NCI-H1417 treated with DMSO at 0.1 percent for 48 hours (cell line): ENCODE measurements around the gene CNTNAP3B.
"Not testable (repeated sequence)": the region's sequence is repeated elsewhere in the genome, so short reads cannot be mapped to it uniquely, and the experiment has no call there.

ENCODE experiments used
- DNase-seq: peaks from one replicate; lab custom pipeline; 2025; lab: John Stamatoyannopoulos, UW

CNTNAP3B gene

DNA sequence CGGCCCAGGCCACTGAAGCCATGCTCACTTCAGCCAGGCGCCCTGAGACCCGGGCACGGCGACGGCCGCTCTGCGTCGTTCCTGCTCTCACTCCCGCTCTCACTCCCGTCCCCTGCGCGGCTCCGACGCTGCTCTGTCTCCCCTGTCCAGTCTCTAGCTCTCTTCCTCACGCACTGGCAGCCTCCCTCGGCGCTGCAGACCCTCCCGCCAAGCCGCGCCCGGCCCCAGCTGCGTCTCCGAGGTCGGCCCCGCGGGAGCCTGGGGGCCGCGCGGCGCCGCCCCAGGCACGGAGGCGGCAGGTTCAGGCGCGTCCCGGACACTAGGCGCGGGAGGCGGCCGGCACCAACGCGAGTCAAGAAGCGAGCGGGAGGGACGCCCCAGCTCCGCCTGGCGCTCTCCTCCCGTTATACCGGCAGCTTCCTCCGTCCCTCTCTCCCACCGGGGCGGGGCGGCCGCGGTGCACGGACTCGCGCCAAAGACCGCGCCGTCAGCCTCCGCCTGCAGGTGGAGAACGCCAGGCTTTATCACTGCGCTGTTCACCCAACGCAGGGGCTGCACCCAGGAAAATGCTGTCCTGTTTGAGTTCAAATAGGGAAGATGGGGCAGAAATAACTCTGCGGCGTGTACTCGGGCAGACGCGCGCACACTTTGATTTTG is at the start of gene CNTNAP3B:
CNTNAP3B (minus strand) TSS at position 354 of the 657 bp plus-strand sequence; CDS start at position 22, 332 bp downstream.
- DNase-seq = not testable (repeated sequence)

DNA sequence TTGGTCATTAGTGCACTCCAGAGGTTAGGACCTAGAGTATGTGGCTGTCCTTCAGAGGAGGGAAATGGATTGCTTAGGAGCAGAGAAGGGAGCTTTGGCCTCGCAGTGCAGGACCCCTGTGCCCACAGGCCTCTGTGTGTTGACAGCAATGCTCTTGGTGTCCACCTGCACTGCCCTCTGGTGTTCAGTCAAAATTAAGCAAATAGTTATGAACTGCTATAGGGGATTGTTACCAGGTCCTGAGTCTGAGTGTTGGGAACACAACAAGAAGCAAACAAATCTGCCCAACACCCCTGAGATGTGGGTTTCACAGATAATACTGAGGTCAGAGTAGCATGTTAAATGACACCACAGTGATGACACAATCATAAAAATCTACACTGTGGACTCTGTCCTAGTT is 31.1 kb upstream of the CNTNAP3B start:
- DNase-seq = not testable (repeated sequence)

DNA sequence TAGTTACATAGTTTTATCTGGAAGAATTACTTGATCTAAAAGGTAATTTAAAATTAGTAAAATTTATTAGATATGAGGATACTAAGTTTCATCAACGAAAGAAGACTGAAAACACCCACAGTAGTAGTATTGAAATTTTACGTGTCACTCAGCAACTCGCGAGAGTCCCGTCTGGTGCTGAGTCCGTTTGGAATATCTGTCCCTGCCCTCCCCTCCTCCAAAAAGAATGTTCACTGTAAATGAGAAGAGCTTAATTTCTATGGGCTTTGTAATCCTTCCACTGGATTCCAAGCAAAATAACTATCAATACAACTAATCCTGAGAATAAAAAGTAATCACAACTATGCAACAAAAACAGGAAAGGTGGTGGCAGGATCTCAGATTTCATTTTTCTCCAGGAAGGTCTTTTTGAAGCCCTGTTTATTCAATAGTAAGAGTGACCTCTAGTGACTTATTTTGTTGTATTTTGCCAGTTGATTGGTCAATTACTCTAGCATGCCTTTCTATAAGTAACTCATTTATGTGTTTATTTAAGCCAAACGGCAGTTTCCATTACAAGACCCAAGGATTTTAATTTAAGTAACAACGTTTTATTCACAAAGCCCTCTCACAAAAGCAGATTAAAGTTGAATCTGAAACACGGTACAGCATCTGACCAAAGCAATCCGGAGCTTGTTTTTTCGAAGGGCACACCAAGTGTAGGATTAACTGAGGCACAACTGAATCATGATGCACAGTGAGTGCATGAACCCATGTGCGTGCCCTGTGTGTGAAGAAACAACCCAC is 2.0 kb downstream of the CNTNAP3B start:
- not testable (repeated sequence) for DNase-seq

DNA sequence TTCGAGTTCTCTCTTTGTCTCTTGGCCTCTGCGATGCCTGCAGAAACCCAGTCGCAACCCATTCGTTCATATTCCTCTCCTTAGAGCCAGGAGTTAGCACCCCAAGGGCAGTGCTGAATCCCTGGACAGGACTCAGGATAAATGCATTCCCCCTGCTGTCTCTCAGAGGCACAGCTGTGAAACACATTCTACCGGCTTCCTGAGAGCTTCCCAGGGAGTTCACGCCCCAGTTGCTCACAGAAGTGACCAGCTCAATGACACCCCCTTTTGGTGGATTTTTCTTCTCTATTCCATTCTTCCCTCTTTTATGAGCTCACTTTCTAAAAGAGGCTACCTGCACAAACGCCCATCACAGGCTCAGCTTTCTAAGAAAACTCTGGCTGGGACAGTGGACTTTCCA is 8.2 kb downstream of the CNTNAP3B start:
- not testable (repeated sequence) for DNase-seq

DNA sequence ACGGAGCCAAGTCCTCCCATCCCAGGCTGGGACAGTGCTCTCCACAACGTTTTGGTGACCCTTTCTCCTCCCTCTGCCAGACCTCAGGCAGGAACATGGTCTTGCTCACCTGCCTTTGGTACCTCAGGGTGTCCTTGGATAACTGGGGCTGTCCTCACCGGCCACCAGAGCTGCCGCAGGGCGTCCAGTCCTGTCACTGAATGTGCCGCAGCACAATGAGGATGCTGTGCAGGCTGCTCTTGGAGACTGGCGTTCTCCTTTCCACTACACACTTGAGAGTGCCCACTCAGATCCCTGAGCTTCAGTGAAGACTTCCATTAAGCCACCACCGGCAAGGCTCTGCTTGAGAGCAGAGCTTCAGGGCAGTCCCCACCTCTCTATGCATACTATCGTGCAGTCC is 33.3 kb downstream of the CNTNAP3B start:
- not testable (repeated sequence) for DNase-seq

DNA sequence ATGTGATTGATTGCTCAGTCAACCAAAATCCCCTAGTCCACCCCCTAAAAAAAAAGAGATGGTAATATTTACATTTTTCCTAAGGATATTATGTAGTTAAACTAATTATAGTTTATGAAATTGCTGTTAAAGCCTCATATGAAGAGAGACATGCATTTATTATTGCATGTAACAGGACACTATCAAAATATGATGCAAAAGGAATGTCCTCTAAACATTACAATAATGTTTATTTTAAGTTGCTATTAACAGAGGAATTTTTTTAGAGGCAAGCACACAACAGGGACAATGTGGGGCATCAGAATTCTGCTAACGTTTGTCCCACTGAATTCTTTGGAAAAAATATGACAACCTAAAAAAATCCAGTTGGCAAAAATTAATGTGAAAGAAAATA is 44.7 kb downstream of the CNTNAP3B start:
- DNase-seq = not testable (repeated sequence)

DNA sequence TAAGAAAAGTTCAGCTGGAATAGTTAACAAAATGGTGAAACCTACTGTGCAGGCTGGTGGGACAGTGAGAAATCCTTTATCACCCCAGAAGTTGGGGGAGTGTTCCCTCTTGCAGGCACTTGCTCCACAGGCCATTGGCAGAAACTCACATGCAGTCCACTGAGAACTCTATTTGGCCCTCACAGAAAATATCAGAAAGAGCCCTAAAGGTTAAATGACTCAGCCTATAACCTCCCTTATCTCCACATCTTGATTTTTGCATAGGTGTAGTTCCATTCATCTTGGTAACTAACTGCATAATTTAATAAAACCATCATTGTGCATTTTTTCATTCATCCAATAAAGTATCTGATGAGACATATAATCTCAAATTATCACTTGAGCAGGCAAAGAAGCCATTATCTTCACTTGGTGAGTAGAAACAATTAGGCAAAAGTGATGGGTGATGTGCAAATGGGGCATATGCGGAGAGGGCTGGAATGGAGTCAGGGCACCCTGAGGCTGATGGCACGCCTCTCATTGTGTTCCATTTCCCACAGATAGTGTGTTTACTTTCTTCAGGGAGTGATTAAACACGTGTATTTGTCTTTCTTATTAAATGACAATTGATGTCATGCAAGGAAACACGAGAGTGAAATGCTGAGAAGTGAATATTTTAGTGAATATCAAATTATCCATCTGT is 45.2 kb downstream of the CNTNAP3B start:
- DNase-seq = not testable (repeated sequence)

DNA sequence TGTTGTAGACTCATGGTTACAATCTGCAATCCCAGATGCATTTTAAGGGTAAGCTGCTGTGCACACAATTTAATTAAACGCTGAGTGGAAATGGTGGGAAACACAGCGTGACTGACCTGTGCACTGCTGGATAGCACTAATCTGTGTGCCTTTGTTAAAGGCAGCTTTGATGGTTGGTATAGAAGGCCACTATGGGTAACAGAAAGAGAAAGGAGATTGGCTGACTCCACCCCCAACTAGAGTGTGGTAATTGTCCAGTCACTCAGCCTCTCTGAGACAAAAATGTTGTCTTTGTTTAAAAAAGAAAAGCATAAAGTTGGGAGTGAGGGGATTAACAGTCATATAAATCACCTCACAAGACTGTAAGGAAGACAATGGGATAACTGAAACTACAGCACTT is 48.9 kb downstream of the CNTNAP3B start:
- DNase-seq = not testable (repeated sequence)

DNA sequence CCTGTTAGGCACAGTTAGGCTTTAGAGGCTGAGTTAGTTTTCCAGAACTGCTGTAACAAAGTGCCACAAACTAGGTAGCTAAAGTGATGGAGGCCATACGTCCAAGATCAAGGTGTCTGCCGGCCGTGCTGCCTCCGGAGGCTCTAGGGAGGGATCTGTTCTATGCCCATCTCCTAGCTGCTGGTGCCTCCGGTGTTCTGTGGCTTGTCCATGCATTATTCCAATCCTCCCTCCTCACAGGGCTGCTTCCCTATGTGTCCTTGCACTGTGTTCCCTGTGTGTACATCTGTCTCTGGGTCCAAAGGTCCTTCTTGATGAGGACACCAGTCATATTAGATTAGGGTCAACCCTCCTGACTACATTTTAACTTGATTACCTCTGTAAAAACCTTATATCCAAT is 54.4 kb downstream of the CNTNAP3B start:
- DNase-seq = not testable (repeated sequence)

DNA sequence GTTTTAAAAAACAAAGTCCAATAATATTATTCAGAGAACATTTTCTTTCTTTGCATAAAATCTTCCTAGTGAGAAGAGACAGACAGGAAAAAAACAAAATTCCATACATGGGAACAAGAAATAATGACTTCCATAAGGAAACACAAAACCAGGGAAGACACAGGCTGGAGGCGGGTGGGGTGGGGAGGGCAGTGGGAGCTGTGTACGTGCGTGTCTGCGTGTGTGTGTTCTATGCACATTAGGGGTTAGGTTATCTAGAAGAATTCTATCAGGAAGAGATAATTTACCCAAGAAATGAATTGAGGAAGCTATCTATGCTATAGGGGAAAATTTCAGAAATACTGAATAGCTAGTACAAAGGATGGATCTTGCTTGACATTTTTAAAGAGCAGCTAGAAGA is 58.2 kb downstream of the CNTNAP3B start:
- DNase-seq = not testable (repeated sequence)

DNA sequence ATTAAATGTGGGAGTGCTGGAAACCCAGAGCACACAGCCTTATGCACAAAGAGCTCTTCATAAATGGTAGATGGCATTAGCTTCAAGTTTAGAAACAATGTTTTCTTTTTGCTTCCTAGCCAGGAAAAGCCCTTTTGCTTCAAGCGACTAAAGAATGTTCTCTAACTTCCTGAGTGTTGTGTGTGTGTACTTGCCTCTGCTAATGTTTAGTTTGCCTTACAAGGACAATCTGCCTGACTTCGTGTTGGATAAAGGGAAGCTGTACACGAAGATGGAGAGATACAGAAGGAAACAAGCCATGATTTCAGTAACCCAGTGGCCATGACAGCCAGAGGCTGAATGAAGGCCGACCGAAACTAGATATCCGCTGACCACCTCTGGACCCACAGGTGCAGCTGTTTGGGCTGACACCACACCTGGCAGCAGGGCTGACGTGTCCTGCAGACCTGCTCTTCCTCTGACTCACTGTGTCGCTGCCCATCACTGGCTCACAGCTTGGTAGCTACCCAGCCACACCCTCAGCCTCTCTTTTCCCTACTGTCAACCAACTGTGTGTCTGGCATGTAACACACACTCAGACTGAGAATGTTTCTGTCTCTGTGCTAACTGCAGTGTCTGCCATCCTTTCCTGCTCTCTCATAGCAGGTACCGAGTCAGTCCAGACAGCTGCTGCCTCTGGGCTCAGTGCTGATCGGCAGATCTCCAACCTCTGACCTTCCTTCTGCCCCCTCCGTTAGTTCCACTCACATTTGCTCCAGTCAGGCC is 59.0 kb downstream of the CNTNAP3B start:
- not testable (repeated sequence) for DNase-seq

DNA sequence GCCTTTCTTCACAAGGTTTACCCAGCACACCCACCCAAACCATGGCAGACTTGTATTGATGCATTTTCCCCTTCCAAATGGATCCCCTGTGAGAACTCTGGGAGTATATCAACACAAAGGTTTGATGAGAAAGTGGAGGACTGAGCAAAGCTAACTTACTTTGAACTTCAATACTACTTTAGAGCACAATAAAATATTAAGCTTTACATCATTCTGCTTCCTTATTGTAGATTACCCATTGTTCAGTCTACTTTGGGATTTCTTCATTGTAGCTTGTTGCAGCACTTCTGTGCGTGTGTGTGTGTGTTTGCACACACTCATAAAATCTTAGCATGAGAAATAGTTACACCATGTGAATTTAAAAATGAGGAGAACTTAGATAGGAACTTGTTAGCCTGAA is 75.4 kb downstream of the CNTNAP3B start:
- DNase-seq = not testable (repeated sequence)

DNA sequence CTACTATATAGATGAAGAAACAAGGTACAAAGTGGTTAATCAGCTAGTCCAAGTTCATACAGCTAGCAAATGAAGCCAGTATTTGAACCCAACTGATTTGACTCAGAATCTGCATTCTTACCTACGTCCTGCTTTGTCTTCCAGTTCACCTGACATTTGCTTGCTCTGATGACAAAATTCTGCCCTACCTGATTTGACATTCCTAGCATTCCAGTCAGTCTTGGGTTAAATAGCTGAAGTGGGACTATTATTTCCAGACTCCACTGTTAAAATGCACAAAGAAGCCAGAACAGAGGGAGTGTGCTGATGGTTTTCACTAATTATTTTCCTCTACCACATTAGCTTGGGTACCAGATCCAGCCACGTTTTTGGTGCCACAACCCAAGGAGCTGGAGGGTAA is 78.5 kb downstream of the CNTNAP3B start:
- DNase-seq = not testable (repeated sequence)

DNA sequence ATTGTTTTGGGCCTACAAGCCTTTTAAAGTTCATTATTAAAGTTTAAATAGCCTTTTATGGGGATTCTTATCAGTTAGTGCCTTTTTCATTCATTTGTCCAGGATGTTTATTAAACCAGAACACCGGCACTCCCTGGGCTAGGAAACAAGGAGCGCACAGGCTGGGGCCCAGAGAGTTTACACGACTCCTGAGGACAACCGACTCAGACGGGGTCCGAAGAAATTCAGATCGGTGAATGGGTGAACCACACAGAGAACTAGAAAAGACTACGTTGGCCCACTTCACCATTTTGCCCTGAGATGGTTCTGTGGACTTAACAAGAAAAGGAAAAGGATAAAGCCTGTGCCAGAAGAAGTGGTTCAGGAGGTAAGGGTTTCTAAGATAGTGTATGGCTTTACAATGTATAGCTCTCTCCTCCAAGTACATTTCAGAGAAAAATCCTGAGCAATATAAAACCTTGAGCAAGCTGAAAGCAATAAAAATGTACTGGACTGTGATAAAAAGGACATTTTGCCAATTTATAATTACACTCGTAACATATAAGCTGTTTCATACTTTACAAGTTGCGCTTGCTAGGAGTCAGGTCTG is 84.7 kb downstream of the CNTNAP3B start:
- not testable (repeated sequence) for DNase-seq

DNA sequence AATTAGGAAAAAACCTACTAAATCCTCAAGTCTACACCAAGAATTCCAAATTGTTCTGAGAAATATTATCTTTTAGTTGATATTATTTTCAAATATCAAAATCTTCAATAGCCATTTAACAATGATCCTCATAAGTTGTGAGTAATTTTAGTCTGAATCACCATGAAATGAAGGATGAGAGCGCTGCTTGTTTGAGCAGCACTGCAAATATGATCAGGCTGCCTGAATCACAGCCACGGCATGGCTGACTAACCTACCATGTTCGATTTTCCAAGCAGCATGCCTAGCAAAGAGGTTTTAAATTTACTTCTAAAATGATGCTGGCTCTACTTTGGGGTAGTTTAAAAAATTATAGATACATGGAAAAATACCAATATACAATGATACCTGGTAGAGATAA is 95.7 kb downstream of the CNTNAP3B start:
- DNase-seq = not testable (repeated sequence)

DNA sequence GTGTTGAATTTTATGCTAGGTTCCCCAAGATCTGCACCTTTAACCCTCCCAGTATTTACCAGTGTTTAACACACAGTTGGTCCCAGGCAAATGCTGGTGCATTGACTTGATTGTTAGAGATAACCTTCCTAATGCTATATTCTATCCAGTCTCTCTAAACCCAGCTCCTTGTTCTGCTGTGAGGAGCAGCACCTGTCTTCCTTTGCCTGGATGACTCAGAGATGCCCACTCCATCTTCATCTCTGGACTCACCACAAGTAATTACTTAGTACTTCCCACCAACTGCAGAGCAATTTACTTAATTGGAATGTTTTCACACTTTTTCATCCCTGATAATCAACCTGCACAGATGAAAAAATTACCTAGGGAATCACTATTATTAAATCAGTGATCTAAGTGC is 108.6 kb downstream of the CNTNAP3B start:
- DNase-seq = not testable (repeated sequence)

DNA sequence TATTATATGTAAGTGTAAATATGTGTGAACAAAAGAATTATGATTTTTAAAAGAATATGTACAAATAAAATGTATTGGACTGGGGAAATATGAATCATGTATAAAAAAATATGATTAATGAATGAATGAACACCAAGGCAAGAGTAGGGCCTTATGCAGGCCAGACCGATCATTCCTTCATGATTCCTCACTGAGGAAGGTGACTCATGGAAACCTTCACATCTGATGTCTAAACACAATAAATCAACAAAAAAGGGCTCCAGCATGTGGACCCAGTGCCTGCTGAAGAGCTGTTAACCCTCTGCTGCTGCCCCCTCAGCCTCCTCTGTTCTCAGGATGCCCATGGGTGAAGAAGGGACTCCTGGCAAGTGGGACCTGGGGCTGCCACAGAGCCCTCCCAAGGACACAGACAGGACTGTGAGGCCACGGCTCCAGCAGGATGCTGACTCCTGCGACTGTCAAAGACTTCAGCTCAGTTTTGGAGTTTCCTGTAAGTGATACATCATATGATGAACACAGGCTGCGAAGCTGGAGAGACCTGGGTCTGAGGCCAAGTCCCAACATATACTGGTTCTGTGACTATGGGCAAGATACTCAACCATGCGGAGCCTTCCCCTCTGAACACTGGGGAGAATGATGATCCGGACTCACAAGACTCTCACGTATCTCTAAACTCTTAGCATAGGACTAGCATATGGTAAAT is 110.9 kb downstream of the CNTNAP3B start:
- DNase-seq = not testable (repeated sequence)

DNA sequence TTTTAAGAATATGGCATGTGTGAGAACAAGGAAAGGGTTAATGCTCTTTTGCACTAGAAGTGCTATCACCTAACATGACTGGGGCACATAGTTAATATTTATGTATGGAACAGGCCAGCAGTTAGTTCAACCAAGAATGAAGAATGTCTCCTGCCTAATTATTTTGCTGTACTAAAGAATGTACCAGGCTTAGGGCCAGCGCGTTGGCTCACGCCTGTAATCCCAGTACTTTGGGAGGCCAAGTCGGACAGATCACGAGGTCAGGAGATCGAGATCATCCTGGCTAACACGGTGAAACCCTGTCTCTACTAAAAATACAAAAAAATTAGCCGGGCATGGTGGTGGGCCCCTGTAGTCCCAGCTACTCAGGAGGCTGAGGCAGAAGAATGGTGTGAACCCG is 114.9 kb downstream of the CNTNAP3B start:
- DNase-seq = not testable (repeated sequence)

DNA sequence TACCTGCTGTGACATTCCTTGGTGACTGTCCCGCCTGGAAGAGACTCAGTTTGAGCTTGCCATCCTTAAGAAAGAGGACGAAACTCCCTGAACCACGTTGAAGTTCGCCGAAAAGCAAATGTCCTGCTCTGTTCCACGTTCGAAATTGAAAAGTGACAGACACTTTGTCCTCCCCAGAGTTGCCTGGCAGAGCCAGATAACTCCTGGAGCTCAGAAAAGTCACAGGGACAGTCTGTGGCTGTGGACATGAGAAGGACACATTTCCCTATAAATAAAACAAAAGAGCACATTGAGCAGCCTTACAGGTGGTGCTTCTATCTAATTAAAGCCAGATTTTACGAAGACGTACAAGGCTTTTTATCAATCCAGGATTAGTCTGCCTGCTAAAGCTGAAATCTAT is 137.6 kb downstream of the CNTNAP3B start:
- DNase-seq = not testable (repeated sequence)

DNA sequence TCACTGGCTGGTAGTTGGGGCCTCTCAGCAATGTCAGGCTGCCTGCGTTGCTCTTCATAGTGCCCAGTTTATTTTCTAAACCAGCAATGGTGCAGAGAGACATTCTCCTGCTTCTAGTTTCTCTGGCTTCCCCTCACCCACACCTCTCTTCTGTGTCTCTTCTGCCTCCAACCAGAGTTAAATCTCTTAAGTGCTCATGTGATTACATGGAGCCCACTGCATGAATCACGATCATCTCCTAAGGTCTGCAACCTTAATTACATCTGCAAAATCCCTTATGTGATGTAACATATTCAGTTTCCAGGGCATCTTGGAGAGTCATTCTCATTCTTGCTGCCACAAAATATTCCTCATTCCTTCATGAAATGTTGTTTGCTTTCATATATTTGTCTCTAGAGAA is 149.0 kb downstream of the CNTNAP3B start:
- DNase-seq = not testable (repeated sequence)
